Erythroblast (primary cell): Measurements from ENCODE around the gene ZFP36L1.

Source experiments
- GATA1 ChIP-seq: IDR thresholded peaks from 2 replicates; pipeline ENCODE4 v1.6.1; 2011; ENCODE audit warnings: low read depth, mild to moderate bottlenecking, control low read depth, low read length, moderate library complexity
- POLR2A ChIP-seq: IDR thresholded peaks from 2 replicates; pipeline ENCODE4 v1.6.1; 2011; ENCODE audit warnings: mild to moderate bottlenecking, low read length

DNA sequence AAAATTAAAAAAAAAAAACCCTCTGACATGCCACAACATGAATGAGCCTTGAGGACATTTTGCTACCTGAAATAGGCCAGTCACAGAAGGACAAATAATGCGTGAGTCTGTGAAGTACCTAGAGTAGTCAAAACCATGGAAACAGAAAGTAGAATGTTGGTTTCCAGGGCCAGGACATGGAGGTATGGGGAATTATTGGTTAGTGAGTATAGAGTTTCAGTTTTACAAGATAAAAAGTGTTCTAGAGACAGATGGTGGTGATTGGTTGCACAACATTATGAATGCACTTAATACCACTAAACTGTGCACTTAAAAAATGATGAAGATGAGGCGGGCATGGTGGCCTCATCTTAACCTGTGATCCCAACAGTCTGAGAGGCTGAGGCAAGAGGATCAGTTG lies 47.6 kb upstream of the ZFP36L1 start:
- TF ChIP-seq POLR2A (no peak), GATA1 (no peak)
